ENCODE measurements around the gene FNDC8. TPM values are rescaled to one million over a fixed set of nuclear protein-coding genes. Genes with fewer than 3 reads are reported as not detected.
"Not testable (repeated sequence)": the region's sequence is repeated elsewhere in the genome, so short reads cannot be mapped to it uniquely, and the experiment has no call there.

The FNDC8 gene
- total RNA-seq, 3 donors from 2014 or later (not counting 1 experiment from before 2014, with no cell fraction given) = not detected

GRCh38 chr17:35146214-35146833, 24.9 kb downstream of the FNDC8 start:
- TF ChIP-seq CTCF (IDR thresholded peaks at IDR 0.05) = no peak
- H3K27me3 ChIP-seq (ENCODE audit: control insufficient read depth, insufficient read depth, low read length) = no peaks in the 10 kb centered on the region
- WGBS (ENCODE audit: insufficient coverage) = 96% methylated on average over 4 of the region's 4 CpGs
- ATAC-seq (no peak), DNase-seq (no peak)
- H3K27ac ChIP-seq (ENCODE audit: low read length) = no peak overlapping the region
- intact Hi-C loops (cut with micrococcal nuclease) = no loop called here
- Mint-ChIP-seq H3K9me3 (no peaks in the 10 kb centered on the region), H3K36me3 (no peaks in the 10 kb centered on the region), H3K27ac (no peak overlapping the region), H3K4me3 (no peak overlapping the region), H3K27me3 (ENCODE audit: low read depth in 2 of 2) (no peaks in the 10 kb centered on the region), H3K4me1 (peaks cover 4 to 6% of the 10 kb centered on the region in 2 donors)
- peaks cover 12% of the 10 kb centered on the region for H3K4me1 ChIP-seq (ENCODE audit: control insufficient read depth, insufficient read depth, low read length)
- H3K36me3 ChIP-seq (ENCODE audit: control insufficient read depth, insufficient read depth, low read length) = no peaks in the 10 kb centered on the region
- no peaks in the 10 kb centered on the region for H3K9me3 ChIP-seq (ENCODE audit: control insufficient read depth, insufficient read depth, low read length)
- no peak overlapping the region for H3K4me3 ChIP-seq (ENCODE audit: low read length)

- no peaks in the 10 kb centered on the region for H3K9me3 ChIP-seq (ENCODE audit: control insufficient read depth, insufficient read depth, low read length)
- intact Hi-C loops (cut with micrococcal nuclease) = no loop called here
- ATAC-seq (no peak), DNase-seq (no peak)
- peaks cover 3% of the 10 kb centered on the region for H3K4me1 ChIP-seq (ENCODE audit: control insufficient read depth, insufficient read depth, low read length)
- Mint-ChIP-seq H3K27me3 (ENCODE audit: low read depth in 2 of 2) (no peaks in the 10 kb centered on the region), H3K36me3 (no peaks in the 10 kb centered on the region), H3K9me3 (no peaks in the 10 kb centered on the region), H3K27ac (no peak within 1 kb of the TSS), H3K4me1 (peaks cover under 1 to 1% of the 10 kb centered on the region in 2 donors), H3K4me3 (no peak within 1 kb of the TSS)
- H3K27me3 ChIP-seq (ENCODE audit: control insufficient read depth, insufficient read depth, low read length) = no peaks in the 10 kb centered on the region
- TF ChIP-seq CTCF (IDR thresholded peaks at IDR 0.05) = no peak
- WGBS (ENCODE audit: insufficient coverage) = 91% methylated on average over 4 of the region's 4 CpGs
- no peak within 1 kb of the TSS for H3K4me3 ChIP-seq (ENCODE audit: low read length)
- H3K36me3 ChIP-seq (ENCODE audit: control insufficient read depth, insufficient read depth, low read length) = no peaks in the 10 kb centered on the region
- H3K27ac ChIP-seq (ENCODE audit: low read length) = no peak within 1 kb of the TSS
Measured at GRCh38 chr17:35147375-35147905, 26.0 kb downstream of the FNDC8 start, which contains the start of gene UNC45B. TSS of gene UNC45B (plus strand) at chr17:35147817. CDS start at chr17:35148264, 447 bp downstream.

GRCh38 chr17:35148144-35148543, 26.7 kb downstream of the FNDC8 start:
- Mint-ChIP-seq H3K9me3 (no peaks in the 10 kb centered on the region), H3K4me1 (no peaks in the 10 kb centered on the region), H3K27me3 (ENCODE audit: low read depth in 2 of 2) (no peaks in the 10 kb centered on the region), H3K4me3 (no peak overlapping the region), H3K27ac (no peak overlapping the region), H3K36me3 (no peaks in the 10 kb centered on the region)
- no peak for DNase-seq
- H3K36me3 ChIP-seq (ENCODE audit: control insufficient read depth, insufficient read depth, low read length) = no peaks in the 10 kb centered on the region
- no peak for TF ChIP-seq CTCF (IDR thresholded peaks at IDR 0.05)
- no peak overlapping the region for H3K27ac ChIP-seq (ENCODE audit: low read length)
- H3K9me3 ChIP-seq (ENCODE audit: control insufficient read depth, insufficient read depth, low read length) = no peaks in the 10 kb centered on the region
- intact Hi-C loops (cut with micrococcal nuclease) = no loop called here
- 86% methylated on average over 9 of the region's 9 CpGs for WGBS (ENCODE audit: insufficient coverage)
- H3K4me1 ChIP-seq (ENCODE audit: control insufficient read depth, insufficient read depth, low read length) = no peaks in the 10 kb centered on the region
- H3K27me3 ChIP-seq (ENCODE audit: control insufficient read depth, insufficient read depth, low read length) = no peaks in the 10 kb centered on the region
- H3K4me3 ChIP-seq (ENCODE audit: low read length) = no peak overlapping the region
- no peak for ATAC-seq

GRCh38 chr17:35149941-35150340, 28.5 kb downstream of the FNDC8 start:
- TF ChIP-seq CTCF (IDR thresholded peaks at IDR 0.05) = no peak
- no peaks in the 10 kb centered on the region for H3K4me1 Mint-ChIP-seq
- Histone ChIP-seq H3K27ac (ENCODE audit: low read length) (no peak overlapping the region), H3K9me3 (ENCODE audit: control insufficient read depth, insufficient read depth, low read length) (no peaks in the 10 kb centered on the region), H3K4me1 (ENCODE audit: control insufficient read depth, insufficient read depth, low read length) (no peaks in the 10 kb centered on the region), H3K36me3 (ENCODE audit: control insufficient read depth, insufficient read depth, low read length) (no peaks in the 10 kb centered on the region), H3K27me3 (ENCODE audit: control insufficient read depth, insufficient read depth, low read length) (no peaks in the 10 kb centered on the region), H3K4me3 (ENCODE audit: low read length) (no peak overlapping the region)
- ATAC-seq (no peak), DNase-seq (no peak)
- intact Hi-C loops (cut with micrococcal nuclease) = no loop called here
- H3K36me3 Mint-ChIP-seq = no peaks in the 10 kb centered on the region
- WGBS (ENCODE audit: insufficient coverage) = 94% methylated on average over 11 of the region's 11 CpGs
- no peaks in the 10 kb centered on the region for H3K27me3 Mint-ChIP-seq (ENCODE audit: low read depth in 2 of 2)
- H3K27ac Mint-ChIP-seq = no peak overlapping the region
- H3K9me3 Mint-ChIP-seq = no peaks in the 10 kb centered on the region
- no peak overlapping the region for H3K4me3 Mint-ChIP-seq

GRCh38 chr17:35151080-35151479, 29.7 kb downstream of the FNDC8 start:
- ATAC-seq; H3K4me3 ChIP-seq (ENCODE audit: low read length); H3K9me3 Mint-ChIP-seq; H3K36me3 Mint-ChIP-seq; H3K9me3 ChIP-seq (ENCODE audit: control insufficient read depth, insufficient read depth, low read length); H3K27ac ChIP-seq (ENCODE audit: low read length); H3K27ac Mint-ChIP-seq; H3K36me3 ChIP-seq (ENCODE audit: control insufficient read depth, insufficient read depth, low read length); intact Hi-C loops (cut with micrococcal nuclease); H3K27me3 Mint-ChIP-seq (ENCODE audit: low read depth in 2 of 2); H3K27me3 ChIP-seq (ENCODE audit: control insufficient read depth, insufficient read depth, low read length); H3K4me3 Mint-ChIP-seq; DNase-seq; H3K4me1 Mint-ChIP-seq; H3K4me1 ChIP-seq (ENCODE audit: control insufficient read depth, insufficient read depth, low read length): not testable (repeated sequence)
- 96% methylated on average over 28 of the region's 29 CpGs for WGBS (ENCODE audit: insufficient coverage)
